ENCODE results near the gene PSTK. TPM values are rescaled to one million over a fixed set of nuclear protein-coding genes. Genes with fewer than 3 reads are reported as not detected.
A peak's percentile ranks its signal among the peaks of the same experiment; 100 is the strongest.

PSTK gene
- total and polyA plus RNA-seq, 10 of the 15 experiments (the other 5 are each of a cell fraction or from before 2014, with no cell fraction given), result 1.8 to 7.1 (median 3.4) TPM

DNA sequence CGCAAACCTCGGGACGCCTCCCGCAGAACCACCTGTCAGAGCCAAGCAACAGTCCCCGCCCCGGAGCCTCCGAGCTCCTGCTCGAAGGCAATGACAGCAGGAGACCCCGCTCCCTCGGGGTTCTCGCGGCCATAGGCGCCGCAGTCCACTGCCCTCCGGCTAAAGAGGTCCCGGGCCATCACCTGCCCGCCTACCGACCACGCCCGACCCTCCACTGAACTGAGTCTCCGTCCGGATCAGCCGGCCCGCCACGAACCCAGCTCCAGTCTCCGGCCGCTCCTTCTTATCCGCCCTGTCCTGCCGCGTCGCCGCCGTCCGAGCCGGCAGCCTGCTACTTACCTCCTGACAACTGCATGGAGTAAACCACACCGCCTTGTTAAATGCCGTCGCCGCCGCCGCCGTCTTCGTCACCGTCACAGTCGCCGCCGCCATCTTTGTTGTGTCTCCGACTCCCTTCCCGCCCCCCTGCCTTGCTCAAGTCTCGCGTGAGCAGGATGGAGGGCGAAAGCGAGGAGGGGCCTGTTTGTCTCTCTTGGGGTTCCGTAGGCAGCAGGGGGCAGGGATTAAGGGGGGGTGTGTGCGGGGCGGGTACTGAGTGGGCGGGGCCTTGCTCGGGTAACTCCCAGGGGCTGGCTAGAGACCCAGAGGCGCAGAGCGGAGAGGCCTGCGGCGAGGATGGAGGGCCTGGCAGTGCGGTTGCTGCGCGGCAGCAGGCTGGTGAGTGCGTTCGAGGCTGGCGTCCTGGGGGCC lies 28.3 kb downstream of the PSTK start, which contains the start of the genes ACADSB and IKZF5 (continued):
- TF ChIP-seq, protein P1, sequence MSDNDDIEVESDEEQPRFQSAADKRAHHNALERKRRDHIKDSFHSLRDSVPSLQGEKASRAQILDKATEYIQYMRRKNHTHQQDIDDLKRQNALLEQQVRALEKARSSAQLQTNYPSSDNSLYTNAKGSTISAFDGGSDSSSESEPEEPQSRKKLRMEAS (IDR thresholded peaks at IDR 0.05; ENCODE audit: low read depth, low read length), result peak; percentile 37; the same call in 1 of the 2 replicates
- no peak for TF ChIP-seq NR2C2 (IDR thresholded peaks at IDR 0.05; ENCODE audit: borderline replicate concordance, control insufficient read depth, insufficient read length, low read depth)
- TF ChIP-seq, protein P2, sequence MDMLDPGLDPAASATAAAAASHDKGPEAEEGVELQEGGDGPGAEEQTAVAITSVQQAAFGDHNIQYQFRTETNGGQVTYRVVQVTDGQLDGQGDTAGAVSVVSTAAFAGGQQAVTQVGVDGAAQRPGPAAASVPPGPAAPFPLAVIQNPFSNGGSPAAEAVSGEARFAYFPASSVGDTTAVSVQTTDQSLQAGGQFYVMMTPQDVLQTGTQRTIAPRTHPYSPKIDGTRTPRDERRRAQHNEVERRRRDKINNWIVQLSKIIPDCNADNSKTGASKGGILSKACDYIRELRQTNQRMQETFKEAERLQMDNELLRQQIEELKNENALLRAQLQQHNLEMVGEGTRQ (IDR thresholded peaks at IDR 0.05; ENCODE audit: borderline replicate concordance, low read depth, low read length), result no peak
- TF ChIP-seq YY1 (IDR thresholded peaks at IDR 0.05; ENCODE audit: low read depth, low read length), result peak; percentile 98
- peak; percentile 45 for TF ChIP-seq ATF7 (IDR thresholded peaks at IDR 0.05; ENCODE audit: low read depth)
- no peak for TF ChIP-seq KLF5 (IDR thresholded peaks at IDR 0.05; ENCODE audit: partially characterized antibody)
- TF ChIP-seq FOXK2 (IDR thresholded peaks at IDR 0.05), result peak; percentile 71; the same call in 1 of the 2 replicates
- TF ChIP-seq SUPT20H (IDR thresholded peaks at IDR 0.05; ENCODE audit: borderline replicate concordance, control insufficient read depth, low read depth, low read length), result no peak
- TF ChIP-seq NRF1 (conservative IDR thresholded peaks at IDR 0.05; ENCODE audit: low read depth, low read length), result no peak
- TF ChIP-seq, protein P3, sequence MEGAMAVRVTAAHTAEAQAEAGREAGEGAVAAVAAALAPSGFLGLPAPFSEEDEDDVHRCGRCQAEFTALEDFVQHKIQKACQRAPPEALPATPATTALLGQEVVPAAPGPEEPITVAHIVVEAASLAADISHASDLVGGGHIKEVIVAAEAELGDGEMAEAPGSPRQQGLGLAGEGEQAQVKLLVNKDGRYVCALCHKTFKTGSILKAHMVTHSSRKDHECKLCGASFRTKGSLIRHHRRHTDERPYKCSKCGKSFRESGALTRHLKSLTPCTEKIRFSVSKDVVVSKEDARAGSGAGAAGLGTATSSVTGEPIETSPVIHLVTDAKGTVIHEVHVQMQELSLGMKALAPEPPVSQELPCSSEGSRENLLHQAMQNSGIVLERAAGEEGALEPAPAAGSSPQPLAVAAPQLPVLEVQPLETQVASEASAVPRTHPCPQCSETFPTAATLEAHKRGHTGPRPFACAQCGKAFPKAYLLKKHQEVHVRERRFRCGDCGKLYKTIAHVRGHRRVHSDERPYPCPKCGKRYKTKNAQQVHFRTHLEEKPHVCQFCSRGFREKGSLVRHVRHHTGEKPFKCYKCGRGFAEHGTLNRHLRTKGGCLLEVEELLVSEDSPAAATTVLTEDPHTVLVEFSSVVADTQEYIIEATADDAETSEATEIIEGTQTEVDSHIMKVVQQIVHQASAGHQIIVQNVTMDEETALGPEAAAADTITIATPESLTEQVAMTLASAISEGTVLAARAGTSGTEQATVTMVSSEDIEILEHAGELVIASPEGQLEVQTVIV (IDR thresholded peaks at IDR 0.05; ENCODE audit: borderline replicate concordance, partially characterized antibody), result no peak
- TF ChIP-seq NFXL1 (IDR thresholded peaks at IDR 0.05; ENCODE audit: borderline replicate concordance), result no peak
- TF ChIP-seq NR2C1 (IDR thresholded peaks at IDR 0.05), result no peak
- TF ChIP-seq ESRRA (IDR thresholded peaks at IDR 0.05; ENCODE audit: low read length), result no peak
- no peak for TF ChIP-seq IRF3 (IDR thresholded peaks at IDR 0.05)
- TF ChIP-seq RUNX3 (IDR thresholded peaks at IDR 0.05; ENCODE audit: low read length), result peak; percentile 60; the same call in 1 of the 2 replicates
- 0 out of 2 replicates have a peak, but pooled peaks have one; percentile 70 for TF ChIP-seq TCF3 (IDR thresholded peaks at IDR 0.05; ENCODE audit: borderline replicate concordance, insufficient read depth, low read depth, low read length)
- TF ChIP-seq RCOR1 (conservative IDR thresholded peaks at IDR 0.05; ENCODE audit: low read depth, low read length), result peak; percentile 97
- TF ChIP-seq, protein P4, sequence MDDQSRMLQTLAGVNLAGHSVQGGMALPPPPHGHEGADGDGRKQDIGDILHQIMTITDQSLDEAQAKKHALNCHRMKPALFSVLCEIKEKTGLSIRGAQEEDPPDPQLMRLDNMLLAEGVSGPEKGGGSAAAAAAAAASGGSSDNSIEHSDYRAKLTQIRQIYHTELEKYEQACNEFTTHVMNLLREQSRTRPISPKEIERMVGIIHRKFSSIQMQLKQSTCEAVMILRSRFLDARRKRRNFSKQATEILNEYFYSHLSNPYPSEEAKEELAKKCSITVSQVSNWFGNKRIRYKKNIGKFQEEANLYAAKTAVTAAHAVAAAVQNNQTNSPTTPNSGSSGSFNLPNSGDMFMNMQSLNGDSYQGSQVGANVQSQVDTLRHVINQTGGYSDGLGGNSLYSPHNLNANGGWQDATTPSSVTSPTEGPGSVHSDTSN (IDR thresholded peaks at IDR 0.05; ENCODE audit: insufficient replicate concordance, low read depth, low read length), result no peak
- no peak for TF ChIP-seq MEF2A (IDR thresholded peaks at IDR 0.05; ENCODE audit: insufficient read depth, low read depth, low read length)
- no peak for TF ChIP-seq ZNF217 (IDR thresholded peaks at IDR 0.05)
- peak in 1 of 2 experiments; percentile 65; a peak in 1 of 3 replicates for TF ChIP-seq EGR1 (IDR thresholded peaks at IDR 0.05; ENCODE audit: borderline replicate concordance in 1 of 2, low read depth in 2 of 2, low read length in 2 of 2)
- TF ChIP-seq GATAD2B (conservative IDR thresholded peaks at IDR 0.05; ENCODE audit: low read depth), result peak; percentile 20; the same call in 1 of the 2 replicates
- peak; percentile 87 for TF ChIP-seq BRCA1 (IDR thresholded peaks at IDR 0.05; ENCODE audit: low read depth, low read length)
- no peak for TF ChIP-seq BMI1 (IDR thresholded peaks at IDR 0.05; ENCODE audit: borderline replicate concordance)
- peak; percentile 79 for TF ChIP-seq RELA (IDR thresholded peaks at IDR 0.05; ENCODE audit: borderline replicate concordance, partially characterized antibody)

Data from GM12878 (cell line).